LNCaP clone FGC (cell line): ENCODE measurements around the gene TTC39C.
"Not testable (repeated sequence)": the region's sequence is repeated elsewhere in the genome, so short reads cannot be mapped to it uniquely, and the experiment has no call there.

Source experiments
- DNase-seq: peaks from one replicate; pipeline ENCODE4 v3.0.0-alpha.2; 2011; ENCODE audit warnings: low read depth
- H3K4me3 ChIP-seq: 2 replicates; pipeline ENCODE4 v1.5.1; 2011; ENCODE audit warnings: mild to moderate bottlenecking, low read depth, low read length, control low read depth
- TF ChIP-seq, protein P1 (sequence below): IDR thresholded peaks from 2 replicates; pipeline ENCODE4 v1.5.1; 2012; ENCODE audit warnings: mild to moderate bottlenecking; ENCODE audit not compliant: control insufficient read depth, insufficient read depth; ENCODE audit errors: extremely low read depth

TTC39C gene

DNA sequence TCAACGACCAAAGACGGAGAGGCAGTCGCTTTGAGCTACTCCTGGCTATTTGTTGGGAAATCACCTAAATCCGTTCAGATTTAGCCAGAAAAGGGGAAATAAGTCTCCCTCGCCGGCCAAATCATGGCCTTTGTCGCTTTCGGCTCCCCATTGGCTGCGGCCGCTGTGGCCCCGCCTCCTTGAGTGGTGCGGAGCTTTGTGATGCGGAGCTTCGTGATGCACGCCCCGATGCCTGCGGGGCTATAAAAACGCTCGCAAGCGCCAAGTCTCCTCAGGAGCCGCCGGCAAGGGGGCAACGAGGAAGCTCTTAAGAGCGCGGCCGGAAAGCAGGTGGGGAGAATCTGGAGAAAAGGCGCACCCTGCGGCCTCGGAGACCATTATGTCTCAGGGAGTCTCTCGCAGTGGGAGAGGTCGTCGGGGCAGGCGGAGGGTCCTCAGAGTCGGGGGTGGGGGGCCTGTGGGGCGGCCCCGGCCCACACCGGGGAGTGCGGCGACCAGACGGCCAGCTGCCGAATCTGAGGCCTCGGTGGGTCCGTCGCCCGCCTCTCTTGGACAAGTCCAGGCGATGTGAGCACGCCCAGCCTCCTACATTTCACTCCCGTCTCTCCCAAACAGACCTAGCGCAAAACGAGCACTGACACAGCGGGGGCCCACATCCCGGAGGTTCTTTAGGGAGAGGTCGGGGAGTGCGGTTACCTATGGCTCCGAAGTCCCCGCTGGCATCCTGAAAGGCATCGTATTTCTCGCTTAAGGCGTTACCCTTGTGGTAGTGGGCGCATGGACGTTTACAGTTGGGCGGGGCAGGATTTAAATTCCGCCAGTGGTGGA, 124.4 kb downstream of the TTC39C start, which contains the start of gene CABYR:
TSS of gene CABYR (plus strand) at position 274 of the 828 bp plus-strand sequence. CDS start 4,053 bp downstream, outside the sequence.
- TF ChIP-seq, protein P1, sequence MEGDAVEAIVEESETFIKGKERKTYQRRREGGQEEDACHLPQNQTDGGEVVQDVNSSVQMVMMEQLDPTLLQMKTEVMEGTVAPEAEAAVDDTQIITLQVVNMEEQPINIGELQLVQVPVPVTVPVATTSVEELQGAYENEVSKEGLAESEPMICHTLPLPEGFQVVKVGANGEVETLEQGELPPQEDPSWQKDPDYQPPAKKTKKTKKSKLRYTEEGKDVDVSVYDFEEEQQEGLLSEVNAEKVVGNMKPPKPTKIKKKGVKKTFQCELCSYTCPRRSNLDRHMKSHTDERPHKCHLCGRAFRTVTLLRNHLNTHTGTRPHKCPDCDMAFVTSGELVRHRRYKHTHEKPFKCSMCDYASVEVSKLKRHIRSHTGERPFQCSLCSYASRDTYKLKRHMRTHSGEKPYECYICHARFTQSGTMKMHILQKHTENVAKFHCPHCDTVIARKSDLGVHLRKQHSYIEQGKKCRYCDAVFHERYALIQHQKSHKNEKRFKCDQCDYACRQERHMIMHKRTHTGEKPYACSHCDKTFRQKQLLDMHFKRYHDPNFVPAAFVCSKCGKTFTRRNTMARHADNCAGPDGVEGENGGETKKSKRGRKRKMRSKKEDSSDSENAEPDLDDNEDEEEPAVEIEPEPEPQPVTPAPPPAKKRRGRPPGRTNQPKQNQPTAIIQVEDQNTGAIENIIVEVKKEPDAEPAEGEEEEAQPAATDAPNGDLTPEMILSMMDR: no peak
- DNase-seq: no peak
- no peak within 1 kb of the TSS for H3K4me3 ChIP-seq

DNA sequence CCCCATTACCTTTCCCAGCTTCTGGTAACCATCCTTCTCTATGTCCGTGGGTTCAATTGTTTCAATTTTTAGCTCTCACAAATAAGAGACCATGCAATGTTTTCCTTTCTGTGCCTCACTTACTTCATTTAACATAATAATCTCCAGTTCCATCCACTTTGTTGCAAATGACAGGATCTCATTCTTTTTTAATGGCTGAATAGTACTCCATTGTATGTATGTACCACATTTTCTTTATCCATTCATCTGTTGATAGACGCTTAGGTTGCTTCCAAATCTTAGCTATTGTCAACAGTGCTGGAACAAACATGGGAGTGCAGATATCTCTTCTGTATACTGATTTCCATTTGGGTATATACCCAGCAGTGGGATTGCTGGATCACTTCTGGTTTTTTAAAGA, 126.1 kb downstream of the TTC39C start:
- H3K4me3 ChIP-seq: no peak overlapping the region
- DNase-seq: no peak
- TF ChIP-seq, protein P1: no peak

GRCh38 chr18:24142376-24142775, 127.8 kb downstream of the TTC39C start:
- no peak overlapping the region for H3K4me3 ChIP-seq
- DNase-seq: no peak
- TF ChIP-seq, protein P1: no peak

GRCh38 chr18:24149591-24149990, 135.0 kb downstream of the TTC39C start:
- DNase-seq, H3K4me3 ChIP-seq: not testable (repeated sequence)

- DNase-seq: no peak
- TF ChIP-seq, protein P1: no peak
- H3K4me3 ChIP-seq: no peak overlapping the region
These were observed 138.8 kb downstream of the TTC39C start for GRCh38 chr18:24153397-24153796.

DNA sequence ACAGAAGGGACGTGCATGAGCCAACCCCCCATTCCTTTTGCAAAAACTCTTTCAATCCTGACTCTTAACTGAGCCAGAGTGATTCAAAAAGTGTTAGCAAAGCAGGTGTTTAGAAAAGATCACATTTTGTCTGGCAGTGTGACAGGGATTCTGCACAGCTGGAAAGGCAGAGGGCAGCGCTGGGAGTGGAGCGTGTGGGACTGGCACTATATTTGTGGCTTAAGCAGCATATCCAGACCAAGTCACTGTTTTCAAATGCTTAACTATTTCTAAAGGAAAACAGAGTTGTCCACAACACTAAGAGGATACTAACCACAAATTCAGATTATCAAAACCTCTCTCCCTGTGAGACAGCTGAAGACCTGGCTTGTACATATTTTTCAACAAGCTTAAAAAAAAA, 143.3 kb downstream of the TTC39C start:
- no peak for DNase-seq
- TF ChIP-seq, protein P1: no peak
- no peak overlapping the region for H3K4me3 ChIP-seq

GRCh38 chr18:24160086-24160485, 145.5 kb downstream of the TTC39C start:
- TF ChIP-seq, protein P1: no peak
- H3K4me3 ChIP-seq: no peak overlapping the region
- DNase-seq: no peak
